GM21737 (cell line): Measurements from ENCODE around the gene SLCO2A1.

Experiments used
- ATAC-seq: cut with Tn5 transposase; IDR thresholded peaks from one replicate; pipeline ENCODE4 v1.9.1; 2021; ENCODE audit warnings: mild to moderate bottlenecking, moderate library complexity; ENCODE audit not compliant: unreplicated experiment

Gene SLCO2A1

GRCh38 chr3:133888726-133889340, 140.9 kb downstream of the SLCO2A1 start:
- ATAC-seq, result no peak

GRCh38 chr3:133887803-133888703, 141.7 kb downstream of the SLCO2A1 start:
- ATAC-seq, result no peak

GRCh38 chr3:133887074-133887802, 142.5 kb downstream of the SLCO2A1 start:
- no peak for ATAC-seq

- ATAC-seq, result no peak
Observed at GRCh38 chr3:133886031-133886722, 143.5 kb downstream of the SLCO2A1 start.

- no peak for ATAC-seq
Observed at GRCh38 chr3:133884887-133885711, 144.6 kb downstream of the SLCO2A1 start.

- ATAC-seq, result no peak
Observed at GRCh38 chr3:133884054-133884886, 145.5 kb downstream of the SLCO2A1 start.

- no peak for ATAC-seq
Observed at GRCh38 chr3:133883641-133884040, 146.1 kb downstream of the SLCO2A1 start.

- ATAC-seq, result no peak
Observed at GRCh38 chr3:133882986-133883586, 146.6 kb downstream of the SLCO2A1 start.

- ATAC-seq, result no peak
Observed at GRCh38 chr3:133881939-133882825, 147.5 kb downstream of the SLCO2A1 start.

GRCh38 chr3:133881492-133881891, 148.2 kb downstream of the SLCO2A1 start:
- no peak for ATAC-seq

- no peak for ATAC-seq
Observed at GRCh38 chr3:133880886-133881455, 148.8 kb downstream of the SLCO2A1 start.

- no peak for ATAC-seq
Observed at GRCh38 chr3:133880287-133880686, 149.4 kb downstream of the SLCO2A1 start.

GRCh38 chr3:133878518-133878917, 151.2 kb downstream of the SLCO2A1 start:
- ATAC-seq, result no peak
